Activated CD4-positive, alpha-beta memory T cell treated with anti-CD3 and anti-CD28 coated beads for 36 hours (primary cell): ENCODE measurements around the gene MED27. TPM values are rescaled to one million over a fixed set of nuclear protein-coding genes. Genes with fewer than 3 reads are reported as not detected.

Experiments used
- CTCF ChIA-PET: fragments of 350-600 bp; sonication (Branson Sonifier 250); formaldehyde crosslinking; loops from one replicate; lab custom pipeline; 2021; ENCODE audit warnings: antibody characterized with exemption, inconsistent platforms; lab: Charles Lee
- POLR2A ChIA-PET: fragments of 350-600 bp; sonication (Branson Sonifier 250); formaldehyde crosslinking; loops from one replicate; lab custom pipeline; 2021; ENCODE audit warnings: antibody characterized with exemption; lab: Charles Lee
- DNase-seq: peaks from one replicate; pipeline ENCODE4 v3.0.0-alpha.2; 2020
- H3K27ac Mint-ChIP-seq: one replicate; pipeline ENCODE4 v1.8.0; 2021; ENCODE audit warnings: mixed read lengths
- H3K27me3 Mint-ChIP-seq: one replicate; pipeline ENCODE4 v1.8.0; 2021; ENCODE audit warnings: mixed read lengths
- H3K36me3 Mint-ChIP-seq: one replicate; pipeline ENCODE4 v1.8.0; 2021; ENCODE audit warnings: mixed read lengths
- H3K4me1 Mint-ChIP-seq: one replicate; pipeline ENCODE4 v1.8.0; 2021; ENCODE audit warnings: low read depth, mixed read lengths
- H3K4me3 Mint-ChIP-seq: one replicate; pipeline ENCODE4 v1.8.0; 2021; ENCODE audit warnings: mild to moderate bottlenecking, mixed read lengths
- H3K9me3 Mint-ChIP-seq: one replicate; pipeline ENCODE4 v1.8.0; 2021; ENCODE audit warnings: mixed read lengths
- intact Hi-C: fragments of 100-400 bp; cut with micrococcal nuclease; formaldehyde crosslinking; loops from one replicate; pipeline ENCODE4 v1.15.1; 2023
- total RNA-seq, 2 experiments: library from RNA; stranded (reverse); gene quantifications; one replicate each; pipeline ENCODE4 v1.2.3, GENCODE V29; 2021

Gene MED27
- total RNA-seq, 2 experiments from 2014 or later = 30.1 to 32.4 TPM

DNA sequence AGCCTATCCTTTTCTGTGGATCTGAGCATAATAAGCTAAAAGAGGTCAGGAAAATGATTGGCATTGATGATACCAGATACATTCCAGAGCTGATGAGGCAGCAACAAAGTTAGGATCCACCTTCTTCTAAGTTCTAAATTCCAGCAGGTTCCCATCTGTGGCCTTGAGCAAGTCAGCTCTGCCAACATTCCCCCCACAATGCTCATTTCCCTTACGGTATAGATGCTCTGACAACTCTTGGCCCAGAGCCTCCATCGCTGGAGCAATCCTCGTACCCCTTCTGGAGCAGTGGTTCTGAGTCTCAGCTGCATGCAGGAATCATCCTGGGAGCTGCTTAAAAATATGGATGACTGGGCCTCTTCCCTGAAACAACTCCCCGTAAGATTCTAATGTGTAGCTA, 78.1 kb downstream of the MED27 start:
- ChIA-PET CTCF (interaction anchor here (0.9 to 2.5 kb wide), 3 partner anchors 12 to 244 kb away, joined by 3 to 7 read pairs (median 3); no protein-coding TSS in a partner anchor), POLR2A (no interaction called here)
- no peak overlapping the region for H3K27ac Mint-ChIP-seq
- peaks cover 2% of the 10 kb centered on the region for H3K9me3 Mint-ChIP-seq
- peaks cover 20% of the 10 kb centered on the region for H3K36me3 Mint-ChIP-seq
- peaks cover 52% of the 10 kb centered on the region for H3K4me1 Mint-ChIP-seq
- intact Hi-C loops = loop anchor here (5.0 kb wide), 1 partner anchor 244 kb away; no protein-coding TSS in a partner anchor
- H3K4me3 Mint-ChIP-seq = no peak overlapping the region
- no peaks in the 10 kb centered on the region for H3K27me3 Mint-ChIP-seq
- no peak for DNase-seq

GRCh38 chr9:132000659-132001058, 79.0 kb downstream of the MED27 start:
- POLR2A ChIA-PET = no interaction called here
- no peak overlapping the region for H3K4me3 Mint-ChIP-seq
- H3K4me1 Mint-ChIP-seq = peaks cover 45% of the 10 kb centered on the region
- peaks cover 2% of the 10 kb centered on the region for H3K9me3 Mint-ChIP-seq
- H3K27ac Mint-ChIP-seq = no peak overlapping the region
- CTCF ChIA-PET = interaction anchor here (1.0 to 2.5 kb wide), 2 partner anchors 169 to 244 kb away, joined by 3 to 7 read pairs; no protein-coding TSS in a partner anchor
- intact Hi-C loops = loop anchor here (5.0 kb wide), 1 partner anchor 243 kb away; no protein-coding TSS in a partner anchor
- H3K27me3 Mint-ChIP-seq = no peaks in the 10 kb centered on the region
- peaks cover 24% of the 10 kb centered on the region for H3K36me3 Mint-ChIP-seq
- no peak for DNase-seq

GRCh38 chr9:131999692-132000551, 79.7 kb downstream of the MED27 start:
- POLR2A ChIA-PET = no interaction called here

GRCh38 chr9:131997779-131998178, 81.9 kb downstream of the MED27 start:
- Mint-ChIP-seq H3K27me3 (no peaks in the 10 kb centered on the region), H3K4me3 (no peak overlapping the region), H3K9me3 (peaks cover 2% of the 10 kb centered on the region), H3K4me1 (peaks cover 21% of the 10 kb centered on the region), H3K27ac (no peak overlapping the region), H3K36me3 (peaks cover 20% of the 10 kb centered on the region)
- CTCF ChIA-PET = interaction anchor here (0.9 kb wide), 1 partner anchor 144 kb away, joined by 3 read pairs; no protein-coding TSS in a partner anchor
- intact Hi-C loops = no loop called here
- DNase-seq = no peak
- POLR2A ChIA-PET = no interaction called here

More at GRCh38 chr9:131999692-132000551, 79.7 kb downstream of the MED27 start:
- no peak for DNase-seq
- Mint-ChIP-seq H3K4me3 (no peak overlapping the region), H3K27me3 (no peaks in the 10 kb centered on the region), H3K36me3 (peaks cover 24% of the 10 kb centered on the region), H3K27ac (peak overlapping the region; percentile 38), H3K9me3 (peaks cover 2% of the 10 kb centered on the region), H3K4me1 (peaks cover 39% of the 10 kb centered on the region)
- CTCF ChIA-PET = interaction anchor here (2.5 kb wide), 1 partner anchor 170 kb away, joined by 7 read pairs; no protein-coding TSS in a partner anchor
- intact Hi-C loops = loop anchor here (1.0 to 5.0 kb wide), 2 partner anchors 7 to 243 kb away; no protein-coding TSS in a partner anchor

GRCh38 chr9:131997076-131997475, 82.6 kb downstream of the MED27 start:
- H3K27me3 Mint-ChIP-seq = no peaks in the 10 kb centered on the region
- peaks cover 19% of the 10 kb centered on the region for H3K4me1 Mint-ChIP-seq
- peaks cover 2% of the 10 kb centered on the region for H3K9me3 Mint-ChIP-seq
- ChIA-PET POLR2A (no interaction called here), CTCF (interaction anchor here (0.9 kb wide), 1 partner anchor 144 kb away, joined by 3 read pairs; no protein-coding TSS in a partner anchor)
- intact Hi-C loops = no loop called here
- H3K4me3 Mint-ChIP-seq = no peak overlapping the region
- DNase-seq = no peak
- peaks cover 18% of the 10 kb centered on the region for H3K36me3 Mint-ChIP-seq
- H3K27ac Mint-ChIP-seq = no peak overlapping the region

GRCh38 chr9:131995382-131995781, 84.3 kb downstream of the MED27 start:
- CTCF ChIA-PET = no interaction called here
- Mint-ChIP-seq H3K27ac (no peak overlapping the region), H3K9me3 (peaks cover 2% of the 10 kb centered on the region), H3K27me3 (no peaks in the 10 kb centered on the region), H3K36me3 (peaks cover 7% of the 10 kb centered on the region), H3K4me1 (peaks cover 14% of the 10 kb centered on the region), H3K4me3 (no peak overlapping the region)
- POLR2A ChIA-PET = no interaction called here
- intact Hi-C loops = no loop called here
- no peak for DNase-seq

- no peak overlapping the region for H3K4me3 Mint-ChIP-seq
- POLR2A ChIA-PET = no interaction called here
These were observed 85.1 kb downstream of the MED27 start for GRCh38 chr9:131994364-131995125.

GRCh38 chr9:131992906-131993657, 86.6 kb downstream of the MED27 start:
- no peaks in the 10 kb centered on the region for H3K27me3 Mint-ChIP-seq
- CTCF ChIA-PET = interaction anchor here (0.7 kb wide), 1 partner anchor 22 kb away, joined by 3 read pairs; no protein-coding TSS in a partner anchor
- no peaks in the 10 kb centered on the region for H3K9me3 Mint-ChIP-seq
- no peak overlapping the region for H3K27ac Mint-ChIP-seq
- no peaks in the 10 kb centered on the region for H3K4me1 Mint-ChIP-seq
- POLR2A ChIA-PET = no interaction called here
- no peak overlapping the region for H3K4me3 Mint-ChIP-seq
- no peak for DNase-seq
- intact Hi-C loops = no loop called here
- peaks cover 5% of the 10 kb centered on the region for H3K36me3 Mint-ChIP-seq

More at GRCh38 chr9:131994364-131995125, 85.1 kb downstream of the MED27 start:
- no peaks in the 10 kb centered on the region for H3K9me3 Mint-ChIP-seq
- H3K27ac Mint-ChIP-seq = no peak overlapping the region
- no peaks in the 10 kb centered on the region for H3K27me3 Mint-ChIP-seq
- intact Hi-C loops = no loop called here
- H3K4me1 Mint-ChIP-seq = peaks cover 6% of the 10 kb centered on the region
- DNase-seq = no peak
- CTCF ChIA-PET = no interaction called here
- H3K36me3 Mint-ChIP-seq = peaks cover 5% of the 10 kb centered on the region

DNA sequence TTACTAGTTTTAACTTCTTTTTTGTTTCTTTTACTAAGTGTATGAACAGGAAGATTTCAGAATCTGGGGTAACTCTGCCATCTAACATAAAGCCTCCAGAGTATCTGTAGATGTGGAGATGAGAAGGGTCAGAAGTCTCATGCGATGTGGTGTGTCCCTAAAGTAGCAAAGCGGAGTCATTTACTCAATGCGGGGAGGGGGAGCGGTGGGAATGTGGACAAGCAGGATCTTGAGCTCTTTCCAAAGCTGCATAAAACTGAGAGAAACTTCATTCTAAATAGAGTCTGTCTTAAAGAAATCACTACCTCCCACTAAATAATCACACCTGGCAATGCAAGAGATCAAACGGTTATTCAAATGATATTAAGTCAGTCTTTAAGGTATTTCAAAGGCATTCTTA, 92.4 kb downstream of the MED27 start:
- ChIA-PET CTCF (no interaction called here), POLR2A (no interaction called here)

DNA sequence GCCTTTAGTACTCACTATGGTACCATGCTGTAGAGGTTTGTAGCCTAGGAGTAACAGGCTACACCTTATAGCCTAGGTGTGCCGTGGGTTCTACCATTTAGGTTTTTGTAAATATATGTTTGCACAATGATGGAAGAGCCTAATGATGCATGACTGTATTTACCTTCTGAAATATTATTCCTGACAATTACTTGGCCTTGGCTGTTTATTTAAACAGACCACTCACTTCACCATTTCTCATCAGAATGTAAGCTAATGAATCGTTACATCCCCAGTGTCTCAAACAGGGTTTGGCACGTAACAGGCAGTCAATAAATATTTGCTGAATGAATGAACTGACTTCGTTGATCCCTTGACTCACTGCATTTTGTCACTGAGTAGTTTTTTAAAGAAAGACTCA, 93.1 kb downstream of the MED27 start:
- no peaks in the 10 kb centered on the region for H3K36me3 Mint-ChIP-seq
- no peaks in the 10 kb centered on the region for H3K9me3 Mint-ChIP-seq
- CTCF ChIA-PET = no interaction called here
- H3K4me3 Mint-ChIP-seq = no peak overlapping the region
- H3K4me1 Mint-ChIP-seq = peaks cover 5% of the 10 kb centered on the region
- intact Hi-C loops = no loop called here
- H3K27me3 Mint-ChIP-seq = no peaks in the 10 kb centered on the region
- POLR2A ChIA-PET = no interaction called here
- no peak for DNase-seq
- H3K27ac Mint-ChIP-seq = no peak overlapping the region

More for the DNA sequence above, 92.4 kb downstream of the MED27 start:
- no peaks in the 10 kb centered on the region for H3K27me3 Mint-ChIP-seq
- H3K4me3 Mint-ChIP-seq = no peak overlapping the region
- DNase-seq = no peak
- no peak overlapping the region for H3K27ac Mint-ChIP-seq
- H3K36me3 Mint-ChIP-seq = no peaks in the 10 kb centered on the region
- intact Hi-C loops = no loop called here
- no peaks in the 10 kb centered on the region for H3K9me3 Mint-ChIP-seq
- peaks cover 5% of the 10 kb centered on the region for H3K4me1 Mint-ChIP-seq

DNA sequence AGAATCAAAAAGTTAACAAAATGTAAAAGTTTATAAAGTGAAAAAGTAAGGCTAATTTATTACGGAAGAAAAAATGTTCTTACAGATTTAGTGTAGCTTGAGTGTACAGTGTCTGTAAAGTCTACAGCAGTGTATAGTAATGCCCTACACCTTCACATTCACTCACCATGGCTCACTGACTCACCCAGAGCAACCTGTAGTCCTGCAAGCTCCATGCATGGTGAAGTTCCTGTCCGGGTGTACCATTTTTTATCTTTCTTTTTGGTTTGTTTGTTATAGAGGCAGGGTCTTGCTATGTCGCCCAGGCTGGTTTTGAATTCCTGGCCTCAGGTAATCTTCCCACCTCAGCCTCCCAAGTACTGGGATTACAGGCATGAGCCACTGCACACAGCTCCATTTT, 93.6 kb downstream of the MED27 start:
- no peak overlapping the region for H3K27ac Mint-ChIP-seq
- peaks cover 5% of the 10 kb centered on the region for H3K4me1 Mint-ChIP-seq
- no peaks in the 10 kb centered on the region for H3K36me3 Mint-ChIP-seq

More for the DNA sequence above, 93.6 kb downstream of the MED27 start:
- CTCF ChIA-PET = no interaction called here
- intact Hi-C loops = no loop called here
- Mint-ChIP-seq H3K27me3 (no peaks in the 10 kb centered on the region), H3K9me3 (no peaks in the 10 kb centered on the region), H3K4me3 (no peak overlapping the region)
- POLR2A ChIA-PET = no interaction called here
- DNase-seq = no peak
